Measurements from ENCODE around the gene BCL2L11.

Gene BCL2L11

GRCh38 chr2:111117598-111118480 is 2.9 kb upstream of the BCL2L11 start:
- peak; percentile 50 for DNase-seq (ENCODE audit: low spot score)

- no peak for DNase-seq (ENCODE audit: low spot score)
Measured at GRCh38 chr2:111118481-111118980, 2.2 kb upstream of the BCL2L11 start.

- DNase-seq (ENCODE audit: low spot score), result no peak
Measured at GRCh38 chr2:111118981-111119821, 1.5 kb upstream of the BCL2L11 start.

GRCh38 chr2:111119822-111120252 is 877 bp upstream of the BCL2L11 start:
- DNase-seq (ENCODE audit: low spot score), result no peak

GRCh38 chr2:111121028-111121827 is 514 bp downstream of the BCL2L11 start:
- DNase-seq (ENCODE audit: low spot score), result peak; percentile 58

- DNase-seq (ENCODE audit: low spot score), result peak; percentile 86
Measured at GRCh38 chr2:111121828-111122630, 1.3 kb downstream of the BCL2L11 start.

GRCh38 chr2:111122631-111123421 is 2.1 kb downstream of the BCL2L11 start:
- DNase-seq (ENCODE audit: low spot score), result peak; percentile 87

- no peak for DNase-seq (ENCODE audit: low spot score)
Measured at GRCh38 chr2:111123751-111124150, 3.0 kb downstream of the BCL2L11 start.

GRCh38 chr2:111126581-111126980 is 5.9 kb downstream of the BCL2L11 start:
- no peak for DNase-seq (ENCODE audit: low spot score)

GRCh38 chr2:111127351-111127750 is 6.6 kb downstream of the BCL2L11 start:
- DNase-seq (ENCODE audit: low spot score), result no peak

GRCh38 chr2:111128096-111128495 is 7.4 kb downstream of the BCL2L11 start:
- DNase-seq (ENCODE audit: low spot score), result no peak

GRCh38 chr2:111133603-111134002 is 12.9 kb downstream of the BCL2L11 start:
- DNase-seq (ENCODE audit: low spot score), result no peak

- DNase-seq (ENCODE audit: low spot score), result no peak
Measured at GRCh38 chr2:111134055-111134454, 13.3 kb downstream of the BCL2L11 start.

GRCh38 chr2:111135237-111135909 is 14.7 kb downstream of the BCL2L11 start:
- DNase-seq (ENCODE audit: low spot score), result no peak

- no peak for DNase-seq (ENCODE audit: low spot score)
Measured at GRCh38 chr2:111135910-111136297, 15.2 kb downstream of the BCL2L11 start.

- no peak for DNase-seq (ENCODE audit: low spot score)
Measured at GRCh38 chr2:111138839-111139238, 18.1 kb downstream of the BCL2L11 start.

GRCh38 chr2:111139637-111140317 is 19.1 kb downstream of the BCL2L11 start:
- DNase-seq (ENCODE audit: low spot score), result no peak

GRCh38 chr2:111140815-111141214 is 20.1 kb downstream of the BCL2L11 start:
- no peak for DNase-seq (ENCODE audit: low spot score)

GRCh38 chr2:111142101-111142500 is 21.4 kb downstream of the BCL2L11 start:
- no peak for DNase-seq (ENCODE audit: low spot score)
